Upper lobe of left lung (tissue), 4 donors: ENCODE measurements around the gene HNRNPC.

ENCODE experiments used
- CTCF ChIP-seq, 6 experiments: fragments of 450-650 bp in 4 of 6; fragments of 200-600 bp in 2 of 6; sonication (generic) in 2 of 6; IDR thresholded peaks; one replicate each; pipeline ENCODE4 v1.5.1; 2016 to 2019; ENCODE audit warnings: antibody characterized with exemption in 6 of 6
- POLR2A ChIP-seq, 4 donors: fragments of 450-650 bp; IDR thresholded peaks; one replicate each; pipeline ENCODE4 v1.5.1; 2016 to 2017; ENCODE audit warnings: antibody characterized with exemption in 4 of 4, mild to moderate bottlenecking in 2 of 4
- POLR2AphosphoS5 ChIP-seq, 2 donors: sonication (generic); formaldehyde crosslinking; IDR thresholded peaks; one replicate each; pipeline ENCODE4 v1.5.1; 2017; ENCODE audit warnings: antibody characterized with exemption in 2 of 2

DNA sequence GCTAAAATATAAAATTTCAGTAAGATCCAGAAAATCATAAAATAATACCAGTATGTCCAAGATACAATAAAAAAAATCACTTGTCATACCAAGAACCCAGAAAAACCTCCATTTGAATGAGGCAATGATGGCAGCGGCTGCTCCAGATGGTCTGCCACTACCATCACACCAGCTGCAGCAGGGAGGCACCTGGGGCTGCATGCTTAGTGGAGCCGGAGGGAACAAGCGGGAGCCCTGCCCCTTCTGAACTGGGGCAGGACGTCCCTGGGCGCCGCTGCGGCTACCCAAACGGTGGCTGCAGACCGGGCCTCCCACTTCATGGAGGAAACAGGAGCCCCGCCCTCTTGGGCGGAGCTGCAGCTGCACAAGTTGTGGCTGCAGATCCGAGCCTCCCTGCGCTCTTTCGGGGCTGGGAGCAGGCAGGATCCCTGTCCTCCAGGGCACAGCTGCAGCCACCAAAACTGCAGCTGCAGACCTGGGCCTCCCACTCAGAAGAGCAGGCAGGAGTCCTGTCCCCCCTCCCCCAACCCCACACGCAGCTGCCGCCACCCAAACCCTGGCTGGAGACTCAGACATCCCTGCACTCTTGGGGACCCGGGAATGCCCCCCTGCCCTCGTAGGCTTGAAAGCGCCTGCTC is 77.3 kb downstream of the HNRNPC start:
- TF ChIP-seq CTCF (IDR thresholded peaks at IDR 0.05) = no peak
- no peak for TF ChIP-seq POLR2A (IDR thresholded peaks at IDR 0.05)
- no peak for TF ChIP-seq POLR2AphosphoS5 (IDR thresholded peaks at IDR 0.05)
